GM12892 (cell line): ENCODE data around the gene MEGF11.

Source experiments
- DNase-seq: peaks from one replicate; pipeline ENCODE4 v3.0.0; 2011; ENCODE audit not compliant: insufficient read length
- FAIRE-seq: peaks from 2 replicates; lab custom pipeline; 2011; peaks lifted over from hg19 to GRCh38; lab: Jason Lieb, UNC
- POLR2A ChIP-seq: IDR thresholded peaks from 2 replicates; pipeline ENCODE4 v1.6.1; 2011; ENCODE audit warnings: low read depth, low read length, control low read depth
- POLR2AphosphoS5 ChIP-seq: IDR thresholded peaks from 2 replicates; pipeline ENCODE4 v1.6.1; 2011; ENCODE audit warnings: low read depth, low read length, control low read depth
- TAF1 ChIP-seq: IDR thresholded peaks from 2 replicates; pipeline ENCODE4 v1.6.1; 2011; ENCODE audit warnings: low read depth, mild to moderate bottlenecking, control low read depth, low read length, borderline replicate concordance

The MEGF11 gene

GRCh38 chr15:66290518-66290917 is 37.0 kb upstream of the MEGF11 start:
- TF ChIP-seq POLR2AphosphoS5 (no peak), POLR2A (no peak), TAF1 (no peak)
- no peak for FAIRE-seq
- no peak for DNase-seq

GRCh38 chr15:66290007-66290406 is 36.5 kb upstream of the MEGF11 start:
- FAIRE-seq (no peak), DNase-seq (no peak)
- no peak for TF ChIP-seq POLR2AphosphoS5
- TF ChIP-seq POLR2A = no peak
- TF ChIP-seq TAF1 = no peak

- DNase-seq (no peak), FAIRE-seq (no peak)
- TF ChIP-seq POLR2AphosphoS5 (no peak), POLR2A (no peak), TAF1 (no peak)
These were observed 35.1 kb upstream of the MEGF11 start for GRCh38 chr15:66288551-66289185.

- DNase-seq = no peak
- TF ChIP-seq TAF1 = no peak
- no peak for TF ChIP-seq POLR2AphosphoS5
- no peak for TF ChIP-seq POLR2A
- no peak for FAIRE-seq
These were observed 34.5 kb upstream of the MEGF11 start for GRCh38 chr15:66288093-66288492.

- TF ChIP-seq POLR2A = no peak
- no peak for TF ChIP-seq TAF1
- TF ChIP-seq POLR2AphosphoS5 = no peak
- DNase-seq = no peak
- peak; percentile 14 for FAIRE-seq
These were observed 34.0 kb upstream of the MEGF11 start for GRCh38 chr15:66287461-66288057.

GRCh38 chr15:66285533-66286280 is 32.2 kb upstream of the MEGF11 start:
- DNase-seq (no peak), FAIRE-seq (no peak)
- TF ChIP-seq POLR2A = no peak
- no peak for TF ChIP-seq POLR2AphosphoS5
- no peak for TF ChIP-seq TAF1

GRCh38 chr15:66284271-66284670 is 30.7 kb upstream of the MEGF11 start:
- FAIRE-seq = no peak
- DNase-seq = no peak
- TF ChIP-seq TAF1 = no peak
- TF ChIP-seq POLR2A = no peak
- TF ChIP-seq POLR2AphosphoS5 = no peak

- no peak for FAIRE-seq
- no peak for TF ChIP-seq TAF1
- TF ChIP-seq POLR2A = no peak
- TF ChIP-seq POLR2AphosphoS5 = no peak
- DNase-seq = no peak
These were observed 25.1 kb upstream of the MEGF11 start for GRCh38 chr15:66278671-66279070.

- no peak for TF ChIP-seq POLR2AphosphoS5
- TF ChIP-seq TAF1 = no peak
- TF ChIP-seq POLR2A = no peak
- FAIRE-seq (no peak), DNase-seq (no peak)
These were observed 24.5 kb upstream of the MEGF11 start for GRCh38 chr15:66278056-66278455.

- no peak for TF ChIP-seq POLR2AphosphoS5
- no peak for TF ChIP-seq POLR2A
- TF ChIP-seq TAF1 = no peak
- DNase-seq = no peak
- FAIRE-seq = no peak
These were observed 23.0 kb upstream of the MEGF11 start for GRCh38 chr15:66276546-66276945.

GRCh38 chr15:66275352-66275751 is 21.8 kb upstream of the MEGF11 start:
- no peak for FAIRE-seq
- DNase-seq = no peak
- TF ChIP-seq POLR2AphosphoS5 = no peak
- no peak for TF ChIP-seq POLR2A
- TF ChIP-seq TAF1 = no peak

- no peak for TF ChIP-seq POLR2A
- no peak for TF ChIP-seq TAF1
- no peak for TF ChIP-seq POLR2AphosphoS5
- DNase-seq (no peak), FAIRE-seq (no peak)
These were observed 17.4 kb upstream of the MEGF11 start for GRCh38 chr15:66270932-66271331.
